HepG2 (cell line): ENCODE measurements around the gene ESYT3.

Source experiments
- CHCHD3 ChIP-seq: sonication (generic); formaldehyde crosslinking; IDR thresholded peaks from 2 replicates; pipeline ENCODE4 v1.8.0; 2022; ENCODE audit warnings: mild to moderate bottlenecking, missing genetic modification reagents, moderate library complexity
- CHD2 ChIP-seq: IDR thresholded peaks from 2 replicates; pipeline ENCODE4 v1.6.1; 2011; ENCODE audit warnings: low read depth, low read length, improper control_type of control experiment
- CTCF ChIP-seq: sonication (generic); formaldehyde crosslinking; IDR thresholded peaks from 2 replicates; pipeline ENCODE4 v1.5.0; 2020; ENCODE audit warnings: mild to moderate bottlenecking, missing genetic modification reagents, moderate library complexity
- ELF4 ChIP-seq: sonication (generic); formaldehyde crosslinking; IDR thresholded peaks from 2 replicates; pipeline ENCODE4 v1.5.0; 2020; ENCODE audit warnings: missing genetic modification reagents, mild to moderate bottlenecking, moderate library complexity, borderline replicate concordance
- NFE2 ChIP-seq: sonication (generic); formaldehyde crosslinking; IDR thresholded peaks from 2 replicates; pipeline ENCODE4 v1.4.0; 2020; ENCODE audit warnings: missing genetic modification reagents
- POLR2AphosphoS2 ChIP-seq: IDR thresholded peaks from 2 replicates; pipeline ENCODE4 v1.6.1; 2011; ENCODE audit warnings: low read depth, low read length, improper control_type of control experiment
- POLR2AphosphoS5 ChIP-seq: IDR thresholded peaks from 2 replicates; pipeline ENCODE4 v1.6.1; 2012; ENCODE audit warnings: low read depth, low read length
- ZMAT5 ChIP-seq: sonication (generic); formaldehyde crosslinking; IDR thresholded peaks from 2 replicates; pipeline ENCODE4 v1.5.0; 2020; ENCODE audit warnings: mild to moderate bottlenecking, low read depth, missing genetic modification reagents, borderline replicate concordance
- ZNF256 ChIP-seq: sonication (generic); formaldehyde crosslinking; conservative IDR thresholded peaks from 2 replicates; pipeline ENCODE4 v1.4.0; 2020; ENCODE audit warnings: missing genetic modification reagents

GRCh38 chr3:138479438-138479863, 45.0 kb downstream of the ESYT3 start:
- no peak for TF ChIP-seq CHCHD3 (CRISPR knock-in tag)
- TF ChIP-seq NFE2 (CRISPR knock-in tag) = no peak
- no peak for TF ChIP-seq ELF4 (CRISPR knock-in tag)
- no peak for TF ChIP-seq CHD2
- no peak for TF ChIP-seq POLR2AphosphoS5
- peak; percentile 84 for TF ChIP-seq CTCF (CRISPR knock-in tag)
- no peak for TF ChIP-seq ZMAT5 (CRISPR knock-in tag)
- no peak for TF ChIP-seq ZNF256 (CRISPR knock-in tag)
- TF ChIP-seq POLR2AphosphoS2 = no peak
